AG08396 (cell line): ENCODE results near the gene CTCFL.

ENCODE experiments used
- DNase-seq: peaks from one replicate; pipeline ENCODE4 v3.0.0; 2012; ENCODE audit warnings: low spot score, mixed read lengths

The CTCFL gene

GRCh38 chr20:57559658-57560553 is 35.0 kb upstream of the CTCFL start:
- DNase-seq, result no peak

GRCh38 chr20:57559289-57559634 is 34.3 kb upstream of the CTCFL start:
- no peak for DNase-seq

DNA sequence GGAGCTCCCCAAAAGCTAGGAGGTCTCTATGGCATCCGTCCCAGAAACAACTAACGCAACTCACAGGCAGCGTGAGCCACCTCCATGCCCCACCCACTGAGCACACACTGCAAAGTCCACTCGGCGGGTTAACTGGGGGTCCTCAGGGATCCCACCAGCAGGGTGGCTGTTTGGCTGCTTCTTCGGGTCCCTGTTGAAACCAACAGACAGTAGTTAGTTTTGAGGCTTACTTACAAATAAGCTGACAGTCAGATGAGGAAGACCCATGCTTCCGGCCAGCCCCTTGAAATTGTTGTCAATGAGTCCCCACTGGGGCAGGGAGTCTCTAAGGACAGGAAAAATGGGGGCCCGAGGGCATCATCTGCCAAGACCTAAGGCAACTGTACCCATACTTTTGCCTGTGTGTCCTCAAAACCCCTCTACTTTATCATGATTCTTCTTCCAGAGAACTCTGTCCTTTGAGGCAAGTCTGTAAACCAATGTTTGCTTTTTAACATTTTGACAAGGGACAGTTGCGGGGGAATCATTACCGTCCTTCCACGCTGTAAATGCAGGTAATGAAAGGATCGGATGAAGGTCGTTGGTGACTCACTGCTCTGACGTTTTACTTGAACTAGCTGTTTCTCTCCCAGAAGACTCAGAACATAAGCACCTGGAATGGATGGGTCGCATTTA is 33.8 kb upstream of the CTCFL start:
- no peak for DNase-seq

DNA sequence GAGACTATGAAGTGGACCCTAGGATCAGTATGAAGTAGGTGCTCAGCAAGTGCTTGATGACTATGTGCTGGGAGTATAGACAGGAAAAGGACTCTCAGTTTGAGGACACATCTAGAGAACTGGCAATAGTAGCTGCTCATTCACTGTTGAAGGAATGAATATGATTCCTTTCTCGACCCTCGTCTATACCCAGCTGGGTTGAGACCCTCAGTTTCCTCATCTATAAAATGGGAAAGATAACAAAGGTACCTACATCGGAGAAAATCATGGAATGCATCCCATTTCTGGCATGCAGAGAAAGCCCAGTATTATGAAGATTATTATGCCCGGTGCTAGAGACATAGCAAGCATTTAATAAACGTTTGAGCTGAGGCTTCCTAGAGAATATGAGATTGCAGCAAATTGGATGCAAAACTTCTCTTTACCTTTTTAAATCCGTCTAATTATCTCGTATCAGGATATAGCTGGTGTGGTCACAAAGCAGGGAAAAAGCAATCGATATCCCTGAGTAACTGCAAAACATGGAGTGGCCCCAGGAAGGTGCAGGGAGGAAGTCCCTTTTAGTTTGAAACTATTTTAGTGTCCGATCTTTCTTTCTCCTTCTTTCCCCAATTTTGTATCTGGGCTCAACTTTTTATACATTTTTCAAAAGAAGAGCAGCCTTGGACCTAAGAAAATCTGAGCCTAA is 33.1 kb upstream of the CTCFL start:
- no peak for DNase-seq

DNA sequence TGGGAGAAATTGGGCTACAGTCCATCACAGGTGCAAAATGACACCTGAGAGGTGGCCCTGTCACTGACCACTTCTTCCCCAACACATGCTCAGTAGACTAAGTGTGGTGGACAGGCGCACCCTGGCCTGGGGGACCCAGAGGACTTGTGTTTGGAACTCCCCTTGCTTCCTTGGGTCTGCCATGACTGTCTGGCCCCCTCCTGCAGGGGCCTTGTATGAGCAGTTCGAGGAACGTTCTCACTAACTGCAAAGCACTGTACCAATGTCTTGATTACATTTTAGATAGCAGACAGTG is 32.0 kb upstream of the CTCFL start:
- DNase-seq, result no peak

- no peak for DNase-seq
These were observed 30.7 kb upstream of the CTCFL start for GRCh38 chr20:57555457-57556184.

DNA sequence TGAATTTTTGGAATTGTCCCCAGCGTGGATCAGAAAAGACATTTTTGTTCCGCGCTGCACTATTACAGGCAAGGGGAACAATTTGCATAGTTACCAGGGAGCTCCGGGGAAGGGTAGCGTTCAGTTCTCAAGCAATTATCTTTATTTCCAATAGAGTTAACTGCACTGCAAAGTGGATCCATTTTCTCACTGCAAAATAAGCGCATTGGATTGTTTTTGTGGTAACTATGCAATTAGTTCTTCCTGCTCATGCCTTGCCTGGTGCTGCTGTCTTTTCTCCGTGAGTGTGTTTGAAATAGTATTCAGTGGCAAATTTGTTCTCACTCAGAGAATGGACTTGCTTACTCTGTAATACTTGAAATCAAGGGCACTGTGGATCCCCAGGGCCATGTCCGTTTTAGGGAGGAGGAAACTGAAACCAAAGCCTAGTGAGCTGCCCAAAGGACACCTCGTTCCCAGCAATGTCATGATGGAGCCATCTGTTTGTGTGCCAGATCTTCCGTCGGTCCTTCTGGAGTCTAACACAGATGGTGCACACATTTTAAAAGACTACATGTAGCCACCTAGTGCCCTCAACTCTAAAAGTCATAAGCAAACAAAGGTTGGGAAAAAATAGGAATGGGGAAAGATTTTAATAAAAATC is 28.6 kb upstream of the CTCFL start:
- no peak for DNase-seq

DNA sequence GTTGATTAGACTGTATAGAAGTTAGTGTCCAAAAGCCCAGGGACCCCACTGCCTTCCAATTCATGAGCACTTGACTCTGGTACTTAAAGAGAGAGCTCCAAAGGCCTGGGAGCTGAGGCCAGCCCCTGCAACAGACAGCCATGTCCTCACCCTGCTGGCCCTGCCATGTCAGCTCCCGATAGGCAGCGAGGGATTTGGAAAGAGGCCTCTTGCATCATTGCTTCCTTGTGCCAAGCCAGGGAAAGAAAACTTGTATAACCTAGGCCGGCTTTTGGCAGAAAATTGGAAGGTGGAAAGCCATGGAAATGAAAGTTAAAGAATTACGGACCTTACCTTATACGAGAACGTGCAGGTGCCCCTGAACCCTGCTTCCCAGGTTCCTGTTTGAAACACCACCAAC is 27.5 kb upstream of the CTCFL start:
- DNase-seq, result no peak

DNA sequence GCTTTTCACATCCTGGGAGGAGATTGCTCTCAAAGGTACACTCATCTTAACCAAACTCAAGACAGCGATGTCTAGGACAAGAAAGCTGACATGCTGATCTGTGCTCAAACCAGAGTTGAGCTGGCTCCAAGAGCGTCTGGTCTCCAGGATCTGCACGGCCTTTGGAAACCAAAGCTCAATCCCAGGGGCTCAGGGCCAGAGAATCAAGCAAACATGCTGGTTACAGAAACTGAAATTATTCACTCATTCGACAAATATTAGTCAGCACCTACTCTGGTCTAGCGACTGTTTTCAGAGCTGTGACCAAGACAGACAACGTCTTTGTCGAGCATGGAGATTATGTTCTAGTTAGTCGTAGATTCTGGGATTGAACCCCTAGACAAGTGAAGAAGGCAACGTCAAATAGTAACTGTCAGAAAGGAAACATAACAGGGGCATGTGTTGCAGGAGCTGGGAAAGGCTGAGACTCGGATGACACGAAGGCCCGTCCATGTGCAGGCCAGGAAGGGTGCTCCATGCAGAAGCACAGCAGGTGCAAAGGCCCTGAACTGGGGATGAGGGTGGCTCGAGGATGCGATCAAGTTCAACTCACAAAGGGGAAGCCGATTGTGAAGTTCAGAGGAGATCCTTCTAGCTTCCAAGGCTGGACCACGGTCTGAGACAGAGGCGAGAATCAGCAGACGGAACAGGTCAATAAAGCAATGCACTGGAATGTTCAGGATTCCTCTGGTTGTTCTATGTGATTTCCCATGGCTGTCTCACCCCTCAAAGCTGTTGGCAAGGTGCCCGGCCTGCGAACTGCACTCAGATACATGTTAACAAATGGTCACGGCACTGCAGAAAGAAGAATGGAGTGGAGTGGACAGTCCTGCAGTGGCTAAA is 23.5 kb upstream of the CTCFL start:
- DNase-seq, result no peak

- DNase-seq, result no peak
These were observed 22.2 kb upstream of the CTCFL start for GRCh38 chr20:57546956-57547649.

DNA sequence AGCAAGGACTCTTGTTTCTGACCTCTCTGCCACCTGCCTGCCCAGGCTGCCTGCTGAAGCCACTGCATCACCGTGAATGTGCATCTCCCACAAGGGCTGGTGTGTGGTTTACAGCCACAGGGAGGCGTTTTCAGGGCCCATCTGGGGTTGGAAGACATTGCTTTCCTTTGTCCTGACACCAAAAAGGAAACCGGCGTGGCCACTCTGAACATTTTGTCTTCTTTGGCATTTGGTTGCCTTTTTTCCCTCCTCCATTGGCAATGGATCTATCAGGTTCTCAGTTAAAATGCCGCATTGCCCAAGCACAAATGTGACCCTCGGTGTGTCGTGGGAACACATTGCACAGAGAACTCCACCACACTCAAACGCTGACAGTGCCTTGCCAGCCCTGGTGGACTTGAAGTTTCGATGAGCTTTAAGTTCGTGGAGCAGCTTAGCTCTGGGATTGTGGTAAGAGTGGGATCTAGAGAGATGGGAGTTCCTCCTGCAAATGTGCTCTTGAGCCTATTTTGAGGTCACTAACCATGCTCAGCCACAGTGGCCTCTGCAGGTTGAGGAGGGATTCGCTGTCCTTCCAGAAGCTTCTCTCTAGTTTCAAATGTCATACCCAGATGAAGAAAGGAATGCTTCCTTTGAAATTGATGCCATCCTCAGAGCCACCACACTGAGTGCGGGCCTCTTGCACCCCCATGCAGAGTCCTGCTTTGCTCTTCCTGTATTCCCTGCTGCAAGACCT is 21.2 kb upstream of the CTCFL start:
- DNase-seq, result no peak

DNA sequence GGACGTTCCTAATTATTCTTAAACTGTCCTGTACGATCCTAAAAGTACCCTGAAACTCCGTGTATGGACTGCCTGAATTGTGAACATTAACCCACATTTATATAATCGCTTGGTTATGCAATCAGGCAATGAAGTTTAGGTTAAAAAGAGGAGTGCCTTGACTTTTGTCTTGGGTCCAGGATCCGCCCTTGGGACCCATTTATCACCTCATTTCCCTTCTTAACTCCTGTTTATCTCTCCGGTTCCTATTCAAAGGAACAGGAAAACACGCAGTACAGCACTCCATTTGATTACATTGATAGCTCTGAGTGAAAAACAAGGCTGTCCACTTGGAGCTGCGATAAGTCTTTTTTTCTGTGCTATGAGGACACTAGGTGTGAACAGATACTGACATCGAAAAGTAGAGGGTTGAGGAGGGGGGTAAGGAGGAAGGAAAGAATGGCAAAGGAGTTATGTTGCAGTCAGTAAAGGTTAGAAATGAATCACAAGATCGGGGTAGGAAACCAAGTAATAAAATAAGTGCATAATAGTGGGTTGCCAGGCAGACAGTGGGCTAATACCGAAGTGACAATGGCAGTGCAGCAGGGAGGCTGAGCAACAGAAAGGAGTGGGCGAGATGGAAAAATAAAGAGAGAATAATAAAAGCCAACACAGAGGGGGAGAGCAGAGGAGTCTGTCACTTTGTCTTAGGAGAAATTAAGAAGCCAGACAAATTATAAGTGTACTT is 20.1 kb upstream of the CTCFL start:
- DNase-seq, result no peak

DNA sequence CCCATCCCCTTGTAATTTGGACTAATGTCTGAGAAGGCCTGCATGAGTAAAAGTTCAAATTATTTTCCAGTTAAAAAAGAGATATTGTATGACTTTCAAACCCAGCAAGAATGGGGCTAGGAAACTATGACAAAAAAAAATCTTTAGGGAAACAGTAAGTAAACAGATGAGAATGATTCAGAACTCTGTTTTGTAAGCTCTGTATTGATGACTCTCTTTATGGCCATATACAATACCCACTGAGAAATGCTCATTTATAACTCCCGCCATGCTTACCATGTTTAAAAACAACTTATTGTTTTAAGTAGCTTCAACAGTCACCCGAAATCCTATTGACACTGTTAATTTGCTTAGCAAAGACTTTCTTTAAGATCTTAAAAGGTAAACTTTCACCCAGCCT is 18.8 kb upstream of the CTCFL start:
- DNase-seq, result no peak

- DNase-seq, result no peak
These were observed 16.1 kb upstream of the CTCFL start for GRCh38 chr20:57540890-57541580.

GRCh38 chr20:57539889-57540288 is 14.9 kb upstream of the CTCFL start:
- DNase-seq, result no peak

DNA sequence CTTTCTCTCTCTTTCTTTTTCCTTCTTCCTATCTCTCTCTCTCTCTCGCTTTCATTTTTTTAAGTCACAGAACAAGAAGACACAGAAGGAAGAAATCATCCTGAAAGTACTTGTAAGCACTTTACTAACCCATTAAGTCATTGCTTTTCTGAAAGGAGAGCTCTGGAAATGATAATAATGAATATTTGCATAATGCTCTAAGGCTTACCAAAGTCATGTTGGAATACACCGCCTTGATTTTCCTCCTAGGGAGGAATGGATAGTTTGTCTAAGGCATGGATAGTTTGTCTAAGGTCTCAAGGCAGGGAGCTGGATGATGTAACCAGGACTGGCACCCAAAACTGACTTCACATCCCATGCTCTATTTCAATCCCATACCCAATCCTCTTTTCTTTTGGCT is 12.9 kb upstream of the CTCFL start:
- DNase-seq, result no peak

DNA sequence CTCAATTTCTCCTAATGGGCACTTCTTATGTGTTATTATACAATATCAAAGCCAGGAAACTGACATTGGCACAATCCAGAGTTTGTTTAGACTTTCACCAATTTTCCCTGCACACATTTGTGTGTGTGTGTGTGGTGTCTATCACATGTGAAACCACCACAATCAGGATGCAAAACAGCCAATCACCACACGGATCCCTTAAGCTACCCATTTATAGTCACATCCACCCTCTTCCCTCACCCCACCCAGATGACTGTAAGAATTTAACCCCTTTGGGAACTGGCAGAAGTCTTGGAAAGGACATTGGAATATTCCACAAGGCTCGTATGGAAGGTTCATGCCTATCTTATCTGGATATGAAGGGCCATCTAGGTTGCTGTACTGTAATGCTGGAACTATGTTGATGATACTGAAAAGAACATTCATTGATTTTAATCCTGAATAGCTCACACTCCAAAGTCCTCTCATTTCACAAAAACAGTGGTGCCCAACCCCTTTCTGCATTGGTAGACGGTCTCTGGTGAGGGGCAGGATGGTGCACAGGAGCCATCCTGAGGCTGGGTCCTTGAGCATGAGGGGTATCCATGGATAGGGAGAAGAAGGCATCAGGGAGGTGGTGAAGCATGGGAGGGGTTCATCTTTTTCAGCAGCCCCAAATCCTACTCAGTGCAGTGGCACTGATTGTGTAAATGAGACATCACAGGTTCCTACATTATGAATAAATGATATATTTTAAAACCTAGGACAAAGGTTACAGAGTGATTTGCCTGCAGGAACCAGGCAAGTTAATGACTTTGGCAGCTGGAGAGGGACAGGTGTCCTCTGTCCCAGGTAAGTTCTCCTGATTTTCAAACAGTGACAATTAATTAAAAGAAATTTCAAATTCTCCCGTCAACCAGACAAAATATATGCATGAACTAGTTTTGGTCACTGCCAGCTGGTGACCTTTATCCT is 12.1 kb upstream of the CTCFL start:
- no peak for DNase-seq
